Duodenal mucosa (tissue), 2 donors: ENCODE data around the gene COL11A2.
"Not testable (repeated sequence)": the region's sequence is repeated elsewhere in the genome, so short reads cannot be mapped to it uniquely, and the experiment has no call there.

Source experiments
- H3K27ac ChIP-seq: one replicate; pipeline ENCODE4 v1.7.0; 2013; ENCODE audit warnings: low read depth, low read length
- H3K27me3 ChIP-seq, 2 donors: one replicate each; pipeline ENCODE4 v1.7.0; 2013; ENCODE audit warnings: low read length in 2 of 2, control low read depth in 1 of 2; ENCODE audit not compliant: insufficient read depth in 2 of 2, control insufficient read depth in 1 of 2
- H3K36me3 ChIP-seq, 2 donors: one replicate each; pipeline ENCODE4 v1.7.0; 2013; ENCODE audit warnings: low read length in 2 of 2, control low read depth in 1 of 2; ENCODE audit not compliant: insufficient read depth in 2 of 2, control insufficient read depth in 1 of 2
- H3K4me1 ChIP-seq, 2 donors: one replicate each; pipeline ENCODE4 v1.7.0; 2013; ENCODE audit warnings: low read length in 2 of 2, control low read depth in 1 of 2; ENCODE audit not compliant: insufficient read depth in 2 of 2, control insufficient read depth in 1 of 2
- H3K4me3 ChIP-seq, 2 donors: one replicate each; pipeline ENCODE4 v1.7.0; 2013; ENCODE audit warnings: low read length in 2 of 2, low read depth in 1 of 2
- H3K9ac ChIP-seq, 2 donors: one replicate each; pipeline ENCODE4 v1.7.0; 2013; ENCODE audit warnings: low read length in 2 of 2, low read depth in 1 of 2
- H3K9me3 ChIP-seq, 2 donors: one replicate each; pipeline ENCODE4 v1.7.0; 2013; ENCODE audit warnings: low read length in 2 of 2, control low read depth in 1 of 2; ENCODE audit not compliant: control insufficient read depth in 1 of 2

Gene COL11A2

GRCh38 chr6:33192105-33192646, at the start of gene COL11A2:
Gene COL11A2, minus strand, starts transcription at chr6:33192467. Its CDS starts 227 bp downstream, at chr6:33192240.
- peaks cover 12 to 37% of the 10 kb centered on the region in 2 donors for H3K27me3 ChIP-seq
- peaks cover 10 to 13% of the 10 kb centered on the region in 2 donors for H3K4me1 ChIP-seq
- H3K36me3 ChIP-seq, result peaks cover 27 to 32% of the 10 kb centered on the region in 2 donors
- H3K9me3 ChIP-seq, result no peaks in the 10 kb centered on the region
- peak within 1 kb of the TSS; percentile 34 to 58 for H3K4me3 ChIP-seq
- peak within 1 kb of the TSS; percentile 17 to 45 for H3K9ac ChIP-seq
- H3K27ac ChIP-seq, result no peak within 1 kb of the TSS

- H3K27me3 ChIP-seq, result peaks cover 9 to 16% of the 10 kb centered on the region in 2 donors
- H3K9ac ChIP-seq, result no peak overlapping the region
- H3K9me3 ChIP-seq, result no peaks in the 10 kb centered on the region
- no peaks in the 10 kb centered on the region for H3K36me3 ChIP-seq
- H3K4me3 ChIP-seq, result no peak overlapping the region
- H3K27ac ChIP-seq, result no peak overlapping the region
- H3K4me1 ChIP-seq, result no peaks in the 10 kb centered on the region
Measured at GRCh38 chr6:33241968-33242367, 49.7 kb upstream of the COL11A2 start.

- H3K27ac ChIP-seq, result no peak overlapping the region
- H3K36me3 ChIP-seq, result no peaks in the 10 kb centered on the region
- no peaks in the 10 kb centered on the region for H3K4me1 ChIP-seq
- H3K9me3 ChIP-seq, result no peaks in the 10 kb centered on the region
- H3K9ac ChIP-seq, result no peak overlapping the region
- H3K4me3 ChIP-seq, result no peak overlapping the region
- H3K27me3 ChIP-seq, result peaks cover 16 to 25% of the 10 kb centered on the region in 2 donors
Measured at GRCh38 chr6:33237741-33238140, 45.5 kb upstream of the COL11A2 start.

- peaks cover 16 to 25% of the 10 kb centered on the region in 2 donors for H3K27me3 ChIP-seq
- H3K36me3 ChIP-seq, result no peaks in the 10 kb centered on the region
- no peaks in the 10 kb centered on the region for H3K4me1 ChIP-seq
- no peak overlapping the region for H3K4me3 ChIP-seq
- no peak overlapping the region for H3K27ac ChIP-seq
- H3K9ac ChIP-seq, result no peak overlapping the region
- no peaks in the 10 kb centered on the region for H3K9me3 ChIP-seq
Measured at GRCh38 chr6:33236852-33237251, 44.6 kb upstream of the COL11A2 start.

- H3K9me3 ChIP-seq, result no peaks in the 10 kb centered on the region
- H3K9ac ChIP-seq, result no peak overlapping the region
- H3K27ac ChIP-seq, result no peak overlapping the region
- H3K27me3 ChIP-seq, result peaks cover 18 to 25% of the 10 kb centered on the region in 2 donors
- H3K4me3 ChIP-seq, result no peak overlapping the region
- no peaks in the 10 kb centered on the region for H3K4me1 ChIP-seq
- no peaks in the 10 kb centered on the region for H3K36me3 ChIP-seq
Measured at GRCh38 chr6:33236328-33236727, 44.1 kb upstream of the COL11A2 start.

- H3K27me3 ChIP-seq, result peaks cover 19 to 20% of the 10 kb centered on the region in 2 donors
- H3K4me1 ChIP-seq, result no peaks in the 10 kb centered on the region
- H3K9me3 ChIP-seq, result no peaks in the 10 kb centered on the region
Measured at GRCh38 chr6:33235221-33235634, 43.0 kb upstream of the COL11A2 start.

GRCh38 chr6:33226503-33227120, 34.3 kb upstream of the COL11A2 start:
- not testable (repeated sequence) for H3K4me1 ChIP-seq, H3K27ac ChIP-seq, H3K9me3 ChIP-seq, H3K4me3 ChIP-seq, H3K36me3 ChIP-seq, H3K9ac ChIP-seq
- peaks cover 8 to 12% of the 10 kb centered on the region in 2 donors for H3K27me3 ChIP-seq

More at GRCh38 chr6:33235221-33235634, 43.0 kb upstream of the COL11A2 start:
- Histone ChIP-seq H3K36me3 (no peaks in the 10 kb centered on the region), H3K27ac (no peak overlapping the region), H3K4me3 (no peak overlapping the region), H3K9ac (no peak overlapping the region)

- no peak overlapping the region for H3K27ac ChIP-seq
- peaks cover 11 to 15% of the 10 kb centered on the region in 2 donors for H3K4me1 ChIP-seq
- H3K36me3 ChIP-seq, result no peaks in the 10 kb centered on the region
- peaks cover 11 to 25% of the 10 kb centered on the region in 2 donors for H3K27me3 ChIP-seq
- no peaks in the 10 kb centered on the region for H3K9me3 ChIP-seq
- H3K9ac ChIP-seq, result no peak overlapping the region
- no peak overlapping the region for H3K4me3 ChIP-seq
Measured at GRCh38 chr6:33217681-33218080, 25.4 kb upstream of the COL11A2 start.

GRCh38 chr6:33217246-33217645, 25.0 kb upstream of the COL11A2 start:
- Histone ChIP-seq H3K9me3 (no peaks in the 10 kb centered on the region), H3K27ac (no peak overlapping the region), H3K27me3 (peaks cover 11 to 28% of the 10 kb centered on the region in 2 donors), H3K9ac (no peak overlapping the region), H3K4me3 (no peak overlapping the region), H3K36me3 (no peaks in the 10 kb centered on the region), H3K4me1 (peaks cover 15 to 19% of the 10 kb centered on the region in 2 donors)

- no peaks in the 10 kb centered on the region for H3K36me3 ChIP-seq
- peaks cover 11 to 28% of the 10 kb centered on the region in 2 donors for H3K27me3 ChIP-seq
- no peaks in the 10 kb centered on the region for H3K9me3 ChIP-seq
- H3K9ac ChIP-seq, result no peak overlapping the region
- peaks cover 15 to 19% of the 10 kb centered on the region in 2 donors for H3K4me1 ChIP-seq
- H3K4me3 ChIP-seq, result no peak overlapping the region
- no peak overlapping the region for H3K27ac ChIP-seq
Measured at GRCh38 chr6:33216117-33216649, 23.9 kb upstream of the COL11A2 start.
